HepG2 (cell line): ENCODE measurements around the gene C13orf46. TPM values are rescaled to one million over a fixed set of nuclear protein-coding genes. Genes with fewer than 3 reads are reported as not detected.

Experiments used
- ATAC-seq: fragments of 200-7000 bp; cut with Tn5 transposase; 3 replicates; pipeline ENCODE4 v1.9.1; 2020; ENCODE audit warnings: mild to moderate bottlenecking, moderate library complexity
- BruUV-seq: library from RNA; stranded (reverse); fragments of 400-500 nt; replicated peaks from 2 replicates; lab custom pipeline; 2021; lab: Mats Ljungman, UMichigan
- CTCF ChIA-PET: fragments of 300-600 bp; formaldehyde crosslinking; extraction: SDS; loops from one replicate; lab custom pipeline; 2021; ENCODE audit warnings: low total read pairs, inconsistent platforms, low intra/inter-chr PET ratio; lab: Yijun Ruan, JAX
- POLR2A ChIA-PET: fragments of 350-600 bp; sonication (Branson Sonifier 250); formaldehyde crosslinking; loops from one replicate; lab custom pipeline; 2020; ENCODE audit warnings: antibody characterized with exemption, inconsistent platforms; lab: Yijun Ruan, JAX
- DNase-seq: peaks from one replicate; pipeline ENCODE4 v3.0.0-alpha.2; 2015; ENCODE audit warnings: low spot score
- FAIRE-seq: peaks from 3 replicates; lab custom pipeline; 2011; peaks lifted over from hg19 to GRCh38; lab: Jason Lieb, UNC
- H2AFZ ChIP-seq: one replicate; pipeline ENCODE4 v1.6.1; 2011; ENCODE audit warnings: low read length, inconsistent platforms
- H3K27ac ChIP-seq: fragments of 300-600 bp; 3 replicates; pipeline ENCODE4 v1.8.0; 2011; ENCODE audit warnings: mixed run types, mild to moderate bottlenecking, mixed read lengths, low read length, inconsistent platforms; ENCODE audit not compliant: insufficient read depth; ENCODE audit errors: extremely low read length
- H3K27me3 ChIP-seq, 2 experiments: fragments of 200-600 bp in 1 of 2; 2 replicates in 1 of 2; 3 replicates in 1 of 2; pipeline versions ENCODE4 v1.6.0 to v1.8.0; 2011; ENCODE audit warnings: low read length in 2 of 2, mild to moderate bottlenecking in 2 of 2, moderate library complexity in 2 of 2, inconsistent platforms in 1 of 2; ENCODE audit not compliant: insufficient read depth in 2 of 2, control insufficient read depth in 1 of 2
- H3K36me3 ChIP-seq, 2 experiments: fragments of 200-600 bp in 1 of 2; replicated peaks in 1 of 2; 2 replicates in 1 of 2; 3 replicates in 1 of 2; pipeline versions ENCODE4 v1.5.1 to v1.8.0; 2011; ENCODE audit warnings: low read length in 2 of 2, inconsistent platforms in 1 of 2; ENCODE audit not compliant: insufficient read depth in 2 of 2, control insufficient read depth in 1 of 2
- H3K4me1 ChIP-seq: 2 replicates; pipeline ENCODE4 v1.5.1; 2012; ENCODE audit warnings: low read length, inconsistent platforms; ENCODE audit not compliant: insufficient read depth
- H3K4me2 ChIP-seq: 2 replicates; pipeline ENCODE4 v1.6.0; 2011; ENCODE audit warnings: low read depth, low read length, inconsistent platforms
- H3K4me3 ChIP-seq, 3 experiments: fragments of 200-600 bp in 1 of 3; sonication (generic), shearing (Covaris generic) in 1 of 3; replicated peaks in 1 of 3; 2 replicates each; pipeline ENCODE4 v1.5.1; 2011 to 2016; ENCODE audit warnings: low read length in 3 of 3, inconsistent platforms in 2 of 3, low read depth in 2 of 3, mild to moderate bottlenecking in 2 of 3, control low read depth in 1 of 3, mixed read lengths in 1 of 3; ENCODE audit not compliant: insufficient read depth in 1 of 3
- H3K79me2 ChIP-seq: one replicate; pipeline ENCODE4 v1.6.1; 2011; ENCODE audit warnings: low read length, inconsistent platforms; ENCODE audit not compliant: insufficient read depth
- H3K9ac ChIP-seq: 2 replicates; pipeline ENCODE4 v1.6.0; 2011; ENCODE audit warnings: mild to moderate bottlenecking, low read depth, low read length, inconsistent platforms; ENCODE audit not compliant: insufficient read depth
- H3K9me3 ChIP-seq: 2 replicates; pipeline ENCODE4 v1.5.1; 2012; ENCODE audit warnings: mild to moderate bottlenecking, low read length
- H4K20me1 ChIP-seq: 2 replicates; pipeline ENCODE4 v1.6.0; 2011; ENCODE audit warnings: inconsistent platforms, mild to moderate bottlenecking, low read length, moderate library complexity; ENCODE audit not compliant: insufficient read depth
- ATRX ChIP-seq: sonication (generic); formaldehyde crosslinking; IDR thresholded peaks from 2 replicates; pipeline ENCODE4 v1.4.0; 2020; ENCODE audit warnings: missing genetic modification reagents, borderline replicate concordance
- BCL6 ChIP-seq: IDR thresholded peaks from 2 replicates; pipeline ENCODE4 v1.6.1; 2016; ENCODE audit warnings: missing genetic modification reagents, missing compliant biosample characterization
- GATAD2A ChIP-seq: IDR thresholded peaks from 2 replicates; pipeline ENCODE4 v1.6.1; 2016
- GPBP1L1 ChIP-seq: sonication (generic); formaldehyde crosslinking; IDR thresholded peaks from 2 replicates; pipeline ENCODE4 v1.5.0; 2020; ENCODE audit warnings: mild to moderate bottlenecking, missing genetic modification reagents
- MED8 ChIP-seq: sonication (generic); formaldehyde crosslinking; IDR thresholded peaks from 2 replicates; pipeline ENCODE4 v1.8.1; 2023; ENCODE audit warnings: mild to moderate bottlenecking, missing genetic modification reagents; ENCODE audit not compliant: insufficient replicate concordance
- MZF1 ChIP-seq: sonication (generic); formaldehyde crosslinking; IDR thresholded peaks from 2 replicates; pipeline ENCODE4 v1.8.1; 2023; ENCODE audit warnings: mild to moderate bottlenecking, missing genetic modification reagents, borderline replicate concordance
- PCBP2 ChIP-seq: fragments of 200-400 bp; formaldehyde crosslinking; optimal IDR thresholded peaks from 2 replicates; pipeline ENCODE3; 2018; ENCODE audit warnings: low read length, low read depth; ENCODE audit not compliant: poor library complexity, severe bottlenecking
- POLR2AphosphoS5 ChIP-seq: IDR thresholded peaks from 2 replicates; pipeline ENCODE4 v1.6.1; 2012; ENCODE audit warnings: low read depth, low read length
- RFX3 ChIP-seq: IDR thresholded peaks from 2 replicates; pipeline ENCODE4 v1.6.1; 2016; ENCODE audit warnings: missing biosample characterization, missing genetic modification reagents
- SIN3A ChIP-seq: IDR thresholded peaks from 2 replicates; pipeline ENCODE4 v1.6.1; 2011; ENCODE audit warnings: low read depth, mild to moderate bottlenecking, control low read depth, low read length, borderline replicate concordance
- ZNF17 ChIP-seq: sonication (generic); formaldehyde crosslinking; IDR thresholded peaks from 2 replicates; pipeline ENCODE4 v1.5.0; 2020; ENCODE audit warnings: mild to moderate bottlenecking, missing genetic modification reagents
- ZNF260 ChIP-seq: sonication (generic); formaldehyde crosslinking; IDR thresholded peaks from 2 replicates; pipeline ENCODE4 v1.4.0; 2020; ENCODE audit warnings: missing genetic modification reagents, low read depth, mild to moderate bottlenecking, borderline replicate concordance
- ZNF282 ChIP-seq: fragments of 450-650 bp; IDR thresholded peaks from 2 replicates; pipeline ENCODE4 v1.6.1; 2018; ENCODE audit not compliant: partially characterized antibody
- ZNF773 ChIP-seq: sonication (generic); formaldehyde crosslinking; IDR thresholded peaks from 2 replicates; pipeline ENCODE4 v1.4.0; 2020; ENCODE audit warnings: missing genetic modification reagents, borderline replicate concordance
- WGBS: methylation state at CpG from one replicate; pipeline ENCODE4 v1.1.6; 2017; ENCODE audit warnings: low lambda C conversion rate; 5-methylcytosine and 5-hydroxymethylcytosine counted together
- in situ Hi-C: cut with HindIII; loops from 2 replicates; pipeline ENCODE4 v1.10.0; 2017; ENCODE audit warnings: low pct_unique_long_range_greater_than_20kb; ENCODE audit not compliant: extremely low pct_ligation_motif_present
- intact Hi-C: fragments of 100-400 bp; cut with micrococcal nuclease; formaldehyde crosslinking; loops from one replicate; pipeline ENCODE4 v1.10.0; 2022; ENCODE audit not compliant: unreplicated experiment
- polyA plus RNA-seq, 8 experiments: library from polyadenylated mRNA; depleted of rRNA in 3 of 8; stranded (reverse) in 7 of 8; unstranded in 1 of 8; fragments of >200 nt; fragmentation: Illumina TruSeq in 4 of 8; extraction: Trizol in 4 of 8; gene quantifications; 2 replicates each; pipeline versions ENCODE4 v1.2.1 to v1.2.3, GENCODE V29; 2011 to 2016; ENCODE audit warnings: low read depth in 4 of 8, missing spikeins in 1 of 8, mixed read lengths in 1 of 8; ENCODE audit not compliant: insufficient read depth in 1 of 8
- total RNA-seq, 5 experiments: library from RNA; depleted of rRNA; stranded (reverse); fragments of >200 nt; fragmentation: Illumina TruSeq; extraction: Trizol; gene quantifications; 2 replicates each; pipeline ENCODE4 v1.2.3, GENCODE V29; 2016; ENCODE audit warnings: low read depth in 1 of 5
- TF ChIP-seq, protein P1 (sequence below): sonication (generic); formaldehyde crosslinking; IDR thresholded peaks from 2 replicates; pipeline ENCODE4 v1.4.0; 2020; ENCODE audit warnings: mild to moderate bottlenecking, missing genetic modification reagents, borderline replicate concordance
- TF ChIP-seq, protein P2 (sequence below): sonication (generic); formaldehyde crosslinking; IDR thresholded peaks from 2 replicates; pipeline ENCODE4 v1.8.1; 2023; ENCODE audit warnings: missing genetic modification reagents, inconsistent platforms, borderline replicate concordance

Gene C13orf46
- total and polyA plus RNA-seq, 2 of the 13 experiments (the other 11 are each of a cell fraction or from before 2014, with no cell fraction given): 0.01 TPM; not detected in 1

DNA sequence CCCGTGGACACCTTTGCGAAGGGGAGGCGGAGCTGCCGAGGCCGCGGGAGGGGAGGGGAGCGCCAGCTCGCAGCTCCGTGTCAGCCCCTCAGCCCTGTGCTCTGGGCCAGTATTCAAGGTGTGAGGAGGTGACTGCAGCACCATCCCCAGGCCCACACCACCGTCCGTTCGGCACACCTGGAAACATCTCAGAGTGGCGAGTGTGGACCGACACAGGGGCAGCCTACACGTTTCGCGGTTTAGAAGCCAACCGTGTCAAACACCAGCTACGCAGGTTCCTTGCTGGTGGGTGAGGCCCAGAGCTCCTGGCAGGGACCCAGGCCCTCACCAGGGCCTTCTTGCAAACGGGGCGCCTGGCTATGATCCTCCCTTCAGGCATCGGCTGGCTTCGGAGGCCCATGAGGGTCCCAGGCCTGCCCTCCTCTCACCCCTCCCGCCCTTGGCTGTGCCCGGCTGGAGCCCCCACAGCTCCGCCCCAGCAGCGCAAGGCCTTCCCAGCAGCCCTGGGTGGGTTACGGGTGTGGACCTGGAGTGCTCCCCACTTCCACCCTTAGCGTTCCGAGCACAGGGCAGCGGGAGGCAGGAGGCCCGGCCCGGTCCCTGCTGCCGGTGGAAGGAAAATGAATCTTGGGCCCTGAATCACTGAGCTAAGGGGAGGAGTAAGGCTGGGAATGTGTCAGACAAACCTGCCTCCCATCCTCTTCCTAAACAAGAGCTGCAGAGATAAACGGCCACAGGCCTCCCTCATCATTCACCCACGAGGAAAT is 1.2 kb downstream of the C13orf46 start:
- in situ Hi-C loops (no loop called here), intact Hi-C loops (no loop called here)
- ChIA-PET POLR2A (no interaction called here), CTCF (no interaction called here)
- Histone ChIP-seq H3K4me3 (no peak overlapping the region), H3K27me3 (peaks cover 11 to 47% of the 10 kb centered on the region in 2 experiments), H3K27ac (no peak overlapping the region), H3K9me3 (no peaks in the 10 kb centered on the region), H3K9ac (no peak overlapping the region), H3K79me2 (no peaks in the 10 kb centered on the region), H2AFZ (no peak overlapping the region), H3K36me3 (no peaks in the 10 kb centered on the region), H3K4me1 (no peaks in the 10 kb centered on the region), H4K20me1 (no peaks in the 10 kb centered on the region), H3K4me2 (no peak overlapping the region)
- 75% methylated on average over 9 of the region's 36 CpGs for WGBS
- no peak for FAIRE-seq
- no TSS peak for BruUV-seq
- no peak for DNase-seq
- no peak for ATAC-seq
- TF ChIP-seq, protein P1, sequence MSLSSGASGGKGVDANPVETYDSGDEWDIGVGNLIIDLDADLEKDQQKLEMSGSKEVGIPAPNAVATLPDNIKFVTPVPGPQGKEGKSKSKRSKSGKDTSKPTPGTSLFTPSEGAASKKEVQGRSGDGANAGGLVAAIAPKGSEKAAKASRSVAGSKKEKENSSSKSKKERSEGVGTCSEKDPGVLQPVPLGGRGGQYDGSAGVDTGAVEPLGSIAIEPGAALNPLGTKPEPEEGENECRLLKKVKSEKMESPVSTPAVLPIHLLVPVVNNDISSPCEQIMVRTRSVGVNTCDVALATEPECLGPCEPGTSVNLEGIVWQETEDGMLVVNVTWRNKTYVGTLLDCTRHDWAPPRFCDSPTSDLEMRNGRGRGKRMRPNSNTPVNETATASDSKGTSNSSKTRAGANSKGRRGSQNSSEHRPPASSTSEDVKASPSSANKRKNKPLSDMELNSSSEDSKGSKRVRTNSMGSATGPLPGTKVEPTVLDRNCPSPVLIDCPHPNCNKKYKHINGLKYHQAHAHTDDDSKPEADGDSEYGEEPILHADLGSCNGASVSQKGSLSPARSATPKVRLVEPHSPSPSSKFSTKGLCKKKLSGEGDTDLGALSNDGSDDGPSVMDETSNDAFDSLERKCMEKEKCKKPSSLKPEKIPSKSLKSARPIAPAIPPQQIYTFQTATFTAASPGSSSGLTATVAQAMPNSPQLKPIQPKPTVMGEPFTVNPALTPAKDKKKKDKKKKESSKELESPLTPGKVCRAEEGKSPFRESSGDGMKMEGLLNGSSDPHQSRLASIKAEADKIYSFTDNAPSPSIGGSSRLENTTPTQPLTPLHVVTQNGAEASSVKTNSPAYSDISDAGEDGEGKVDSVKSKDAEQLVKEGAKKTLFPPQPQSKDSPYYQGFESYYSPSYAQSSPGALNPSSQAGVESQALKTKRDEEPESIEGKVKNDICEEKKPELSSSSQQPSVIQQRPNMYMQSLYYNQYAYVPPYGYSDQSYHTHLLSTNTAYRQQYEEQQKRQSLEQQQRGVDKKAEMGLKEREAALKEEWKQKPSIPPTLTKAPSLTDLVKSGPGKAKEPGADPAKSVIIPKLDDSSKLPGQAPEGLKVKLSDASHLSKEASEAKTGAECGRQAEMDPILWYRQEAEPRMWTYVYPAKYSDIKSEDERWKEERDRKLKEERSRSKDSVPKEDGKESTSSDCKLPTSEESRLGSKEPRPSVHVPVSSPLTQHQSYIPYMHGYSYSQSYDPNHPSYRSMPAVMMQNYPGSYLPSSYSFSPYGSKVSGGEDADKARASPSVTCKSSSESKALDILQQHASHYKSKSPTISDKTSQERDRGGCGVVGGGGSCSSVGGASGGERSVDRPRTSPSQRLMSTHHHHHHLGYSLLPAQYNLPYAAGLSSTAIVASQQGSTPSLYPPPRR: no peak
- TF ChIP-seq POLR2AphosphoS5 (no peak), GPBP1L1 (no peak), PCBP2 (no peak), SIN3A (no peak), ZNF260 (CRISPR knock-in tag) (no peak), MZF1 (no peak), ZNF17 (no peak), RFX3 (CRISPR knock-in tag) (no peak), GATAD2A (CRISPR knock-in tag) (no peak), ZNF773 (CRISPR knock-in tag) (no peak), ATRX (CRISPR knock-in tag) (no peak), BCL6 (CRISPR knock-in tag) (no peak), MED8 (CRISPR knock-in tag) (no peak), ZNF282 (no peak)
- TF ChIP-seq, protein P2, sequence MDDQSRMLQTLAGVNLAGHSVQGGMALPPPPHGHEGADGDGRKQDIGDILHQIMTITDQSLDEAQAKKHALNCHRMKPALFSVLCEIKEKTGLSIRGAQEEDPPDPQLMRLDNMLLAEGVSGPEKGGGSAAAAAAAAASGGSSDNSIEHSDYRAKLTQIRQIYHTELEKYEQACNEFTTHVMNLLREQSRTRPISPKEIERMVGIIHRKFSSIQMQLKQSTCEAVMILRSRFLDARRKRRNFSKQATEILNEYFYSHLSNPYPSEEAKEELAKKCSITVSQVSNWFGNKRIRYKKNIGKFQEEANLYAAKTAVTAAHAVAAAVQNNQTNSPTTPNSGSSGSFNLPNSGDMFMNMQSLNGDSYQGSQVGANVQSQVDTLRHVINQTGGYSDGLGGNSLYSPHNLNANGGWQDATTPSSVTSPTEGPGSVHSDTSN (CRISPR knock-in tag): no peak
